ENCODE data around the gene ORM2.

DNA sequence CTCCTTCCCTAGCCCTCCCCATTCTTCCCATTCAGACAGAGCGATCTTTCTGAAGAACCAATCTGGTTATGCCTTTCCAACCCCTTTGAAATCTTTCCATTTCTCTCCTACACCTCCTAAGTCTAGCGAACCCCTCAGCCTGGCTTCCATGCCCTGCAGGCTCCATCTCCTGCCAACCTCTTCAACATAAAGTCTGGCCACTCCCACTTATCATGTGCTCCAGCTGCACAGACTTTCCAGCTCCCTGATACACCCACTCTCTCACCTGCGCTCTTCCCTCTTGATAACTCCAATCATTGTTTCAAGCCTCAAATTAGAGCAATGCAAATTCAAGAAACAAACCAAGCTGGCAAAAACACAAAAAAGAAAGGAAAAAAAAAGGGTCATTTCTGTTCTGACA lies 10.5 kb upstream of the ORM2 start:
- TF ChIP-seq, protein P1, sequence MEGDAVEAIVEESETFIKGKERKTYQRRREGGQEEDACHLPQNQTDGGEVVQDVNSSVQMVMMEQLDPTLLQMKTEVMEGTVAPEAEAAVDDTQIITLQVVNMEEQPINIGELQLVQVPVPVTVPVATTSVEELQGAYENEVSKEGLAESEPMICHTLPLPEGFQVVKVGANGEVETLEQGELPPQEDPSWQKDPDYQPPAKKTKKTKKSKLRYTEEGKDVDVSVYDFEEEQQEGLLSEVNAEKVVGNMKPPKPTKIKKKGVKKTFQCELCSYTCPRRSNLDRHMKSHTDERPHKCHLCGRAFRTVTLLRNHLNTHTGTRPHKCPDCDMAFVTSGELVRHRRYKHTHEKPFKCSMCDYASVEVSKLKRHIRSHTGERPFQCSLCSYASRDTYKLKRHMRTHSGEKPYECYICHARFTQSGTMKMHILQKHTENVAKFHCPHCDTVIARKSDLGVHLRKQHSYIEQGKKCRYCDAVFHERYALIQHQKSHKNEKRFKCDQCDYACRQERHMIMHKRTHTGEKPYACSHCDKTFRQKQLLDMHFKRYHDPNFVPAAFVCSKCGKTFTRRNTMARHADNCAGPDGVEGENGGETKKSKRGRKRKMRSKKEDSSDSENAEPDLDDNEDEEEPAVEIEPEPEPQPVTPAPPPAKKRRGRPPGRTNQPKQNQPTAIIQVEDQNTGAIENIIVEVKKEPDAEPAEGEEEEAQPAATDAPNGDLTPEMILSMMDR (IDR thresholded peaks at IDR 0.05), result no peak
- no peak for TF ChIP-seq POLR2A (IDR thresholded peaks at IDR 0.05)
